ENCODE data around the gene THOC1. TPM values are rescaled to one million over a fixed set of nuclear protein-coding genes. Genes with fewer than 3 reads are reported as not detected.

THOC1 gene
- total and polyA plus RNA-seq, 2 of the 4 experiments (the other 2 are of a cell fraction): 13.3 to 15.8 TPM

DNA sequence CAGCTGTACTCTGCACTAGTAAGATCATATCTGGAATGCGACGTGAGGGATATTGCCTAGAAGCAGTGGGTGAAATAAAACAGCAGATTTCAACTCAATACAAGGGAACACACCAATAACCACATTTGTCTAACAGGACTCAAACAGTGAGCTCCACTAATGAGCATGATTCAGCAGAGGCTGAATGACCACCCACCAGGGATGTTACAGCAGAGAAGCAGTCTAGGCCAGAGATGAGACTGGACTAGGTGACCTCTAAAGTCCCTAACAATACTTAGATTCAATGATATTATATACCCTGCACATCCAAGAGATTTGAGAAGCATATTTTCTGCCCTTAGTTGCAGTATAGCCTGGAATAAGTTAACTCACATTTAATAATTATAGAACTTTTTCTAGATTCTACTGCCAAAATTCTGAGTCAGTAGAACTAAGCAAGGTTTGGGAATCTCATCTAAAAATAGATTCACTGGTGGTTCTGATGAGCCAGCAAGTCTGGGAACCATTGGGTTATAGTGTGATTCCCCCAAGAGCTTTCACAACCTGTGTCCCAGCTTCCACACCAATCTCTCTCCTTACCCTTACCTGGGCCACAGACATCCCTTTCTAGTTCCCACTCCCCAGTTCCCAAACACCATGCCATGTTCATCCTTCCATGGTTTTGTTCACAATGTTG, 6.3 kb downstream of the THOC1 start:
- in situ Hi-C loops (cut with MboI; ENCODE audit: low sequenced_read_pairs) (no loop called here), intact Hi-C loops (cut with micrococcal nuclease) (loop anchor here (2.0 kb wide), 1 partner anchor 17 kb away; no protein-coding TSS in a partner anchor), dilution Hi-C loops (cut with HindIII; ENCODE audit: low sequenced_read_pairs, unreplicated experiment) (no loop called here)
- no peak overlapping the region for H3K4me2 ChIP-seq (ENCODE audit: low read depth, low read length)
- no peak overlapping the region for H3K18ac ChIP-seq (ENCODE audit: low read depth, low read length)
- DNase-seq: peak; percentile 15
- no peak overlapping the region for H2BK5ac ChIP-seq (ENCODE audit: low read depth, low read length, poor library complexity, severe bottlenecking)
- H3K14ac ChIP-seq (replicated peaks; ENCODE audit: low read depth, low read length): no peak overlapping the region
- H2AK9ac ChIP-seq (replicated peaks; ENCODE audit: low read depth, low read length, poor library complexity): no peak overlapping the region
- H4K5ac ChIP-seq (ENCODE audit: low read depth, low read length): no peak overlapping the region
- no peaks in the 10 kb centered on the region for H3K9me1 ChIP-seq (ENCODE audit: insufficient read depth, low read length)
- H2BK20ac ChIP-seq (ENCODE audit: low read depth, low read length): no peak overlapping the region
- no peaks in the 10 kb centered on the region for H4K20me1 ChIP-seq (ENCODE audit: insufficient read depth, low read length)
- H2BK15ac ChIP-seq (ENCODE audit: low read depth, low read length): no peak overlapping the region
- no peak overlapping the region for H3K23ac ChIP-seq (ENCODE audit: low read depth, low read length)
- peaks cover 14% of the 10 kb centered on the region for H3K36me3 ChIP-seq (ENCODE audit: control insufficient read depth, insufficient read depth, low read length)
- no peak overlapping the region for H4K91ac ChIP-seq (ENCODE audit: insufficient read depth, low read depth, low read length)
- no peak overlapping the region for H4K8ac ChIP-seq (ENCODE audit: low read depth in 2 of 2, low read length in 2 of 2)
- H3K9me3 ChIP-seq (ENCODE audit: control insufficient read depth, insufficient read depth, low read length): no peaks in the 10 kb centered on the region
- POLR2A ChIA-PET (ENCODE audit: unreplicated experiment): no interaction called here
- H3K9ac ChIP-seq (ENCODE audit: low read depth, low read length): no peak overlapping the region
- no peak overlapping the region for H3K56ac ChIP-seq (ENCODE audit: extremely low read depth, insufficient read depth, low read length)
- H2BK120ac ChIP-seq (ENCODE audit: low read depth, low read length): no peak overlapping the region
- CTCF ChIA-PET: interaction anchor here (0.5 kb wide), 1 partner anchor 45 kb away, joined by 3 read pairs; no protein-coding TSS in a partner anchor
- H2AFZ ChIP-seq (replicated peaks; ENCODE audit: low read length, poor library complexity): no peak overlapping the region
- H3K27ac ChIP-seq (ENCODE audit: insufficient read depth, low read length): no peak overlapping the region
- H3K4ac ChIP-seq (ENCODE audit: low read depth, low read length): no peak overlapping the region
- H3K4me3 ChIP-seq (ENCODE audit: insufficient read depth, low read depth, low read length): no peak overlapping the region
- H3K27me3 ChIP-seq (ENCODE audit: control insufficient read depth, insufficient read depth, low read length): no peaks in the 10 kb centered on the region
- BruUV-seq (replicated peaks): no TSS peak
- no peak for TF ChIP-seq NFE2L2 (IDR thresholded peaks at IDR 0.05; ENCODE audit: low read depth, low read length)
- no peak for ATAC-seq (ENCODE audit: low read depth)
- H2AK5ac ChIP-seq (ENCODE audit: low read depth, low read length): no peak overlapping the region
- peaks cover 7 to 8% of the 10 kb centered on the region in 2 experiments; a peak in 3 of 4 replicates for H3K79me1 ChIP-seq (ENCODE audit: low read depth in 1 of 2, low read length in 2 of 2)
- H3K4me1 ChIP-seq (ENCODE audit: control insufficient read depth, insufficient read depth, low read length): no peaks in the 10 kb centered on the region
- no CpG with 5 or more reads among the region's 2 CpGs for WGBS, 2 experiments (ENCODE audit: extremely low coverage in 2 of 2, insufficient read length in 1 of 2)
